ENCODE data around the gene ZNF622. TPM values are rescaled to one million over a fixed set of nuclear protein-coding genes. Genes with fewer than 3 reads are reported as not detected.
"Not testable (repeated sequence)": the region's sequence is repeated elsewhere in the genome, so short reads cannot be mapped to it uniquely, and the experiment has no call there.

Gene ZNF622
- total and polyA plus RNA-seq, 10 donors, result 11.2 to 23.9 (median 18.6) TPM

DNA sequence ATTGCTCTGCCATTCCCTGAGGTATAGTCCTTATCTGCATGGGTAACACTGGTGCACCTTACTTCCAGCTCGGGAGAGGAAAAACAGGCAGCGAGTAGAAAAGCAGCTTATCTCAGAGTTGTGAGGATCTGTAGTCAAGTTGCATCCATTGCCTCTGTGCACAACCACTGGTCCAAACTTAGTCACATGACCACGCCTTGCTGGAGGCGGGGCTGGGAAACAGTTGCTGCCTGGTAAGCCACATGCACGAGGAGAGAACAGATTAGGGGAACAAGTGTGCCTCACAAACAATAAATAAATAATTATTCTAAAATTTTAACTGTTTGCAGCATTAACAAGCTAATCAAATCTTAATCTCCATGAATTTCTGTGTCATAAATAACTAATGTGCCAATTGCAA is 18.6 kb downstream of the ZNF622 start:
- 89 to 93% (median 92%) methylated on average over 5 of the region's 5 CpGs for WGBS, 5 donors
- intact Hi-C loops (cut with DNase I; ENCODE audit: low total_unique reads), result no loop called here
- H3K36me3 ChIP-seq, result peaks cover 0 to 66% (median 48%) of the 10 kb centered on the region in 6 donors
- no peaks in the 10 kb centered on the region for H3K4me1 ChIP-seq
- no peak for DNase-seq
- no peaks in the 10 kb centered on the region for H3K9me3 ChIP-seq
- H3K4me3 ChIP-seq, result no peak overlapping the region
- H3K27ac ChIP-seq, result no peak overlapping the region
- TF ChIP-seq, protein P1, sequence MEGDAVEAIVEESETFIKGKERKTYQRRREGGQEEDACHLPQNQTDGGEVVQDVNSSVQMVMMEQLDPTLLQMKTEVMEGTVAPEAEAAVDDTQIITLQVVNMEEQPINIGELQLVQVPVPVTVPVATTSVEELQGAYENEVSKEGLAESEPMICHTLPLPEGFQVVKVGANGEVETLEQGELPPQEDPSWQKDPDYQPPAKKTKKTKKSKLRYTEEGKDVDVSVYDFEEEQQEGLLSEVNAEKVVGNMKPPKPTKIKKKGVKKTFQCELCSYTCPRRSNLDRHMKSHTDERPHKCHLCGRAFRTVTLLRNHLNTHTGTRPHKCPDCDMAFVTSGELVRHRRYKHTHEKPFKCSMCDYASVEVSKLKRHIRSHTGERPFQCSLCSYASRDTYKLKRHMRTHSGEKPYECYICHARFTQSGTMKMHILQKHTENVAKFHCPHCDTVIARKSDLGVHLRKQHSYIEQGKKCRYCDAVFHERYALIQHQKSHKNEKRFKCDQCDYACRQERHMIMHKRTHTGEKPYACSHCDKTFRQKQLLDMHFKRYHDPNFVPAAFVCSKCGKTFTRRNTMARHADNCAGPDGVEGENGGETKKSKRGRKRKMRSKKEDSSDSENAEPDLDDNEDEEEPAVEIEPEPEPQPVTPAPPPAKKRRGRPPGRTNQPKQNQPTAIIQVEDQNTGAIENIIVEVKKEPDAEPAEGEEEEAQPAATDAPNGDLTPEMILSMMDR (IDR thresholded peaks at IDR 0.05 in 8 of 11, conservative IDR thresholded peaks at IDR 0.05 in 3 of 11), result no peak
- TF ChIP-seq POLR2A (IDR thresholded peaks at IDR 0.05) (no peak), POLR2AphosphoS5 (IDR thresholded peaks at IDR 0.05) (no peak)
- no peaks in the 10 kb centered on the region for H3K27me3 ChIP-seq (replicated peaks in 1 of 7)

GRCh38 chr5:16437977-16438376 is 27.6 kb downstream of the ZNF622 start:
- no peaks in the 10 kb centered on the region for H3K9me3 ChIP-seq
- TF ChIP-seq POLR2A (IDR thresholded peaks at IDR 0.05), result no peak
- TF ChIP-seq, protein P1 (IDR thresholded peaks at IDR 0.05 in 8 of 11, conservative IDR thresholded peaks at IDR 0.05 in 3 of 11), result no peak
- no peak for TF ChIP-seq POLR2AphosphoS5 (IDR thresholded peaks at IDR 0.05)
- H3K4me1 ChIP-seq, result no peaks in the 10 kb centered on the region
- DNase-seq, result no peak
- no peak overlapping the region for H3K27ac ChIP-seq
- no peak overlapping the region for H3K4me3 ChIP-seq
- H3K36me3 ChIP-seq, result no peaks in the 10 kb centered on the region
- intact Hi-C loops (cut with DNase I; ENCODE audit: low total_unique reads), result no loop called here
- peaks cover 0 to 14% (median 0%) of the 10 kb centered on the region in 7 donors for H3K27me3 ChIP-seq (replicated peaks in 1 of 7)
- WGBS, 5 donors, result 64 to 96% (median 78%) methylated on average over 1 of the region's 1 CpG

- H3K9me3 ChIP-seq, result not testable (repeated sequence)
- WGBS, 5 donors, result 88 to 93% (median 89%) methylated on average over 13 to 28 of the region's 28 CpGs
Measured at GRCh38 chr5:16436065-16436682, 29.4 kb downstream of the ZNF622 start.

DNA sequence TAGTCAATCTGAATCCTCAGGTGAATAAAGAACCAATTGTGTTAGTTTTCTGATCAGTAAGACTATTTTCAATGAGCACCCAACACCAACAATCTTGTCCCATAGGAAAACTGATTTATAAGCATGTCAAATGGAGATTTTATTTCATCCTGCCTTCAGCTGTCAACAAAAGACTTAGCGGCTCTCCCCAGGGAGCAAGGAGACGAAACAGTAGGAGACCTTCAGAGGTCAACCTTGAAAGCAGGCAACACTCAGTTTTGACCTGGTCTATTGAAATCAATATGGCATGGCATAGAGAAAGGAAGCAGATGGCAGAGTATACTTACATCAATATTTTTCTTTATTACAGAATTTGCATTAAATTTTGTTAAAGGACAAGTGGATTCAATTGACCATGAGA is 34.1 kb downstream of the ZNF622 start:
- 58 to 81% (median 61%) methylated on average over 2 of the region's 2 CpGs for WGBS, 5 donors
- Histone ChIP-seq H3K9me3 (no peaks in the 10 kb centered on the region), H3K36me3 (no peaks in the 10 kb centered on the region), H3K4me3 (no peak overlapping the region), H3K4me1 (no peaks in the 10 kb centered on the region), H3K27me3 (replicated peaks in 1 of 7) (peaks cover 0 to 22% (median 0%) of the 10 kb centered on the region in 7 donors), H3K27ac (no peak overlapping the region)
- intact Hi-C loops (cut with DNase I; ENCODE audit: low total_unique reads), result no loop called here
- no peak for DNase-seq
- TF ChIP-seq POLR2AphosphoS5 (IDR thresholded peaks at IDR 0.05), result no peak
- TF ChIP-seq POLR2A (IDR thresholded peaks at IDR 0.05), result no peak
- TF ChIP-seq, protein P1 (IDR thresholded peaks at IDR 0.05 in 8 of 11, conservative IDR thresholded peaks at IDR 0.05 in 3 of 11), result no peak

More at GRCh38 chr5:16436065-16436682, 29.4 kb downstream of the ZNF622 start:
- H3K4me3 ChIP-seq; DNase-seq; intact Hi-C loops (cut with DNase I; ENCODE audit: low total_unique reads); H3K4me1 ChIP-seq; H3K27ac ChIP-seq; H3K36me3 ChIP-seq: not testable (repeated sequence)
- H3K27me3 ChIP-seq (replicated peaks in 1 of 7), result peaks cover 0 to 14% (median 0%) of the 10 kb centered on the region in 7 donors

Data from spleen (tissue), 11 donors.